ENCODE data around the gene ABCB8.
A peak's percentile ranks its signal among the peaks of the same experiment; 100 is the strongest.

ABCB8 gene

DNA sequence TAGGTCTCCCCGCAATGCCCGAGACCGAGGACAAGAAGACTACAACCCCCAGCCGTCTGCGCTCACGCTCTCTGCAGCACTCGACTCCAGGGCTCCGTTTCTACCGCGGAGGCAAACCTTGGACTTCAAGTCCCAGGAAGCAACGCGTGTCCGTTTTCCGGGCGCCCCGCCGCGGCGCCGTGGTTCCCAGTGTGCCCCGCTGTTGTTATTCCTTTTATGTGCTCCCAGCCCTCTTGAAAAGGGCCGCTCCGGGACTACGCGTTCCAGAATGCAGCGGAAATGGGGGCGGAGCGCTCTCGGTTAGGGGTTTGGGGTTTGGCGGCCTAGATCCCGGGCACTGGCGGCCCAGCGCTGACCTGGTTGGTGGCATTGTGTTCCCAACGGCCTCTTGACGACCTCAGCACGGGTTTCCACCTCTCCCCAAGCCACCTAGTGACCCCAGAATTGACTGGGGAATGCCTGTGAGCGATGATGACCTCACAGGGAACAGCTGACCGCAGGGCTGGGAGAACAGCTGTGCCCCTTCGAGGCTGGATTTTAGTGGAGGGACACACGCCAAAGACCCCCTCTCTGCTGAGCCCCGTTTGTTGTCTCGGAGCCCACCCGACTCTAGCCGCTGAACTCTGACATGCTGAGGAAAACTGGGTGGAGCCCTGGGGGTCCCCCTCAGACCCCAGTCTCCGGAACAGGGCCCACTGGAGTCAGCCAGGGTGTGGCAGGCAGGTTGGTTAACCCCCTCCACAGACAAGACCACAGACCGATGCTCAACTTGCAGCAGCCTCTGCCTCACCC, 29.9 kb downstream of the ABCB8 start:
- peak; percentile 97 for DNase-seq (ENCODE audit: low read depth, low spot score)

DNA sequence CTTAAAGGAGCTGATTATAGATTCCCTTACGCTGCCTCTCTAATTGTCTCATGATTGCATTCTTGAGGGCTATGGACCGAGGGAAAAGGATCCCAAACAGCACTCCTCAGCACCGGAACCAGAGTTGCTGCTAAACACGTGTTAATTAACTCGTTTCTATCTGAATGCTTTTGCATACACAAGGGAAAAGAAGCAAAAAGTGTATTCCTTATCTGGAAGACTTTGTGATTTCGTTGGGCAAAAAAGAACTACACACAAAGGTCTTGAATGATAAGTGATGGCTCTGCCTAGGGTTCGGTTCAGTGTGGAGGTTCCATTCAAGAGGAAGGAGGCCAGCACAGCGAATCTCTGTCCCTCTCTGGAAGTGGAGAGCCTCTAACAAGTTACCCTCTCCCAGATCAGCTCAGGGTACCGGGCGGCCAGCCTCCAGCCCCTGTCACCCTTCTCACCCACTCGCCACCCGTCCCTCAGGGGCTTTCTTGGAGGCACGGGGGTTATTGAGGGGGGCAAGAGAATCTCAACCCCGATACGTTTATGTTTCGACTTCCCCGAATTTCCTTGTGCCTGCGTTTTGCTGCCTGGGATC, 30.6 kb downstream of the ABCB8 start:
- no peak for DNase-seq (ENCODE audit: low read depth, low spot score)

DNA sequence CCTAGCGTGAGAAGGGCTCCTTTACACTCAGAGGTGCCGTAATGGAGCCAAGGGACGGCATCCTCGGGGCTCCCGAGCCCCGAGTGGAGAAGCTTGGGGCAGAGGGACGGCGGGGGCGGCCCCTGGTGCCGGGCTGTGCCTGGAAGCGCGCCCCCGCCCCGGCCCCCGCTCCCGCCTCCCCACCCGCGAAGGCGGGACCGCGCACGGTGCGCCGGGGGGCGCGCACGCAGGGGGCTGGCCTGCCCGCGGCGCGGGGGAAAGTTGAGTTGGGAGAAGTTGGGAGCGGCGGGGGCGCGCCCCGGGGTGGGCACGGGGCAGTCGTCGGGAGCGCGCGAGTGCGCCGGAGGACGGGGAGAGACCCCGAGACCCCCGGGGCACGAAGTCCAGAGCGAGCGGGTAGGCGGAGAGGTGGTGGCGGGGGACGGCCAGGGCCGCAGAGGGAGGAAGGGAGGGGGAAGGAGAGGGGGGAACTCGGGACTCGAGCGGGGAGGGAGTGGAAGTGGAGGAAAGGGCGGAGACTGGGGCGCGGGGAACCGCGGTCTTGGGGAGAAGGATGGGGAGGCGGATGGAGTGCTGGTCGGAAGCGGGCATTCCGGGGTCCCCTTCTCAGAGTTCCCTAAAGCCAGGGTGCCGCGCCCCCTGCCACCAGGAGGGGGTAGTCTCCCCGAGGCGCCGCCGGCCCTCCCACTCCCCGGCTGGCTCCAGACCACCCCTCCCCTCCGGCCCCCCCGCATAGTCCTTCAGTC, 31.3 kb downstream of the ABCB8 start, which contains the start of gene SLC4A2:
Gene SLC4A2, plus strand, starts transcription at position 223 of the 746 bp plus-strand sequence. CDS start 2,399 bp downstream, outside the sequence.
- peak; percentile 44 for DNase-seq (ENCODE audit: low read depth, low spot score)

DNA sequence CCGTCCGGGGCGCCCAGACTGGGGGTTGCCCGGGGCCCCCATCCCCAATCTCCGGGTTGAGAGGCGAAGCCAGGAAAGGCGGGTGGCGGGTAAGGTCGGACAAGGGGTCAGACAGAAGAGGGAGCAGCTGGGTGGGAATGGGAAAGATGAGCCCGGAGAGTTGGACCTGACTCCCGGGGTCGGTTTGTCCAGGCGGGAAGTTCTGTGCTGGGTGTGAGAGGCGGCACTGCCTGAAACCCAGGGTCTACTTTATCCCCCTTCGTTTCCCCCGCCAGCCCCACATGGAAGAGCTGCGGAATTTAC, 31.8 kb downstream of the ABCB8 start:
- DNase-seq (ENCODE audit: low read depth, low spot score), result no peak

DNA sequence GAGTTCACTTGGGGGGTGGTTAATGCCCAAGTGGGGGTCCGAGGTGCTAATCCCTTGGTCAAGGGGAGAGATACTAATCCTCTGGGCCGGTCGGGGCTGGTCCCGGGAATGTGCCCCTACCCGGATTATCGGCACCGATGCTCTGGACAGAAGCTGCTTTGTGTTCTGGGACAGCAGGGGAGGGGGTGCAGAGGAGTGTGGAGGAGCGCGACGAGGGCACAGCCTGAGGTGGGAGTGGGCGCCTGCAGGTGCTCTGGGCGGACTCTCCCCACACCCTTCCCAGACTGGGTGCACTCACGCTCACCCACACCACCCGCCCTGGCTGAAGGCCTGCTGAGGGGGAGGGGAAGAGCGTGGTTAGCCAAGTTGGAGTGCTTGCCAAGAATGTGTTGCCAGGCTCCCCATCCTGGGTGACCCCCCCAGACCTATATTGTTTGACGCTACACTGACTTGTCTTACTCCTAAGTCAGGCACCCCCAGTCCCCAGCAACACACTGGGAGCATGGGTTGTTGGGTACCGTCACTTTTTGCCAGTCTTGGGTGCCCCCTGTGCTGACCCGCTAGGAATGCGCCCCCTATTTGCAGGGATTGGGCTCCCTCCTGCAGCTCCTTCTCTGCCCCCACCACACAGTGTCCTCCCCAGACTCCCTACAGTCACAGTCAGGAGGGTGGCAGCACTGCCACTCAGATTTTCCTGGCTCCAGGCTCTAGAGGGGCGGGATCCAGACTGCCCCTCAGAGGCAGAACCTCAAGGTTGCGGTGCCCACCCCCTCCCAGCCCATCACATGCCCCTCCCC, 32.4 kb downstream of the ABCB8 start:
- DNase-seq (ENCODE audit: low read depth, low spot score), result no peak

DNA sequence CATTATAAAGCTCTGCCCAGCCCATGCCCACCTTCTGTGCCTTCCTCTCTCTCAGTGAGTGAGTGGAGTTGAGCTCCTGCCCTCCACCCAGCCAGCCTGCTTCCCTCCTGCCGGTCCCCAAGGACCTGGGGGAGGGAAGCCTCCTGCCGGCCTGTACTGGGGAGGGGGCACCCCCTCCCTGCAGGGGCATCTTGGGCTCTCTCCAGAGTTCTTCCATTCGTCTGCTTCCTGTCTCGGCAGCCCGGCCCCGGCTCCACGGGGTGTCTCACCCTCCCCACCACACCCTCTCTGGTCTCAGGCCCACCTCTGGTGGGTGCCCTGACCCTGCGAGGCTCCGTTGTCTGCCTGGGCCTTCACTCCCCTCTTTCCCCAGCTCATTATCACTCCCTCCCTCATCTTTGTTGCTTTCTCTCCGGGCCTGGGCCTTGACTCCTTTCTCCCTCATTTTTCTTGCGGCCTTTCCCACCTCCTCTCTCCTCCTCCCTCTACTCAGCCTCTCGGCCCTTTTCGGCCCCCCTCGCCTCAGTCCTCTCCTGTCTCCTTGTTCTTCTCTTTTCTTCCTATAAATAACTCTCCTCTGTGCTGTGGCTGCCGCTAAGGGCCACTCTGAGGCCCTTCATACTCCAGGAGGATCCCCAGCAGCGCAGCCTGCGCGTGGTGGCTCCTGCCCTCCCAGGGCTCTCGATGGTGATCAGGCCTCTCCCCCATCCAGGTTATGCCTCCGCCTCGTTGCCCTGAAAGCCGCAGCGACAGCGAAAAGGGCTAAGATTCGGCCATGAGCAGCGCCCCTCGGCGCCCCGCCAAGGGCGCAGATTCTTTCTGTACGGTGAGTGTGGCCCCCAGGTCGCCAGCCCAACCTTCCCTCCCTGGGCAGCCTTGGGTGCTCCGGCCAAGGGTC, 33.2 kb downstream of the ABCB8 start:
- DNase-seq (ENCODE audit: low read depth, low spot score), result no peak

DNA sequence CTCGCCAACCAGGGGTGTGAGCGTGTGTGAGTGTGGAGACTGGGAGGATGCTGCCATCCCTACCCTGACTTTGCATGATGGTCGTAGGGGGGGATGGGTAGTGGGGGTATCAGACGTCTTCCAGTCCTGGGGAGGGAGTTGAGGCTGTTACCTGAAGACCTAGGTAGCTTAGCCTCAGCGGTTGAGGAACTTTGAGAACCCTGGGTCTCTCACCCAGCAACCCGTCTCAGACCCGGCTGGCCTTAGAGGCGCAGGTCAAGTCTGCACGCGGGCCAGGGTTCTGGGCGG, 33.8 kb downstream of the ABCB8 start:
- no peak for DNase-seq (ENCODE audit: low read depth, low spot score)

DNA sequence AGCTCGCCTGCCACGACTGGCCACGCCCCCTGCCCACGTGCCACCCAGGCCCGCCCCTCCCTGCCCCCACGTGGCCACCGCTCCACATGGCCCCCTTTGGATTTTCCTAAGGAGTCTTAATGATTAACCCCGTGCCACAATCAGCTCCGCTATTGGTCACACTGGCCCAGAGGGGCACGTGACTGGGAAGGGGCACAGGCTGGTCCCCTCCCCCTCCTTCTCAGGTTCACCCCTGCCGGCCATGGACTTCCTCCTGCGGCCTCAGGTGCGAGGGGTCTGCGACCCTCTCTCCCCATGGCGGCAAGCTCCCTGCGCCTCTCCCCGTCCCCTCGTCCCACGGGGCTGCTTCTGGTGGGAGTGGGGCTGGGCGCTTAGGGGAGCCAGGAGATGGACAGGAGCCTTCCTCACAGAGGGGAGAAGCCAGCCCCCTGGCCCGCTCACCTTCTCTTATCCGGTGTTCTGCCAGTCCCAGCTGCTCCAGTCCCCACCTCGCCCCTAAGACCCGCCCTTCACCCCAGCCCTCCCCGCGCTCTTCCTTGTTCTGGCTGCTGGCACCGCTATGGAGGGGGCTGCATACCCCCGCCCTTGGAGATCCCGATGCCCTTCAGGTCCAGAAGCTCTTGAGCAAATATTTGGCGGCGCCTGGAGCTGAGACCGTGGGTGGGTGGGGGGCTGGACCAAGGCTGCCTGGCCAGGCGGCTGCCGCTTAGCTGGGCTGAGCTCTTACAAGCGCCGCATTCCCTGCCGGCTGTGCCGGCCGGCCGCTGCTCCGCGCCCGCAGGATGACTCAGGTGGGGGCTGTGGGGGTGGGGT, 34.4 kb downstream of the ABCB8 start:
- no peak for DNase-seq (ENCODE audit: low read depth, low spot score)

DNA sequence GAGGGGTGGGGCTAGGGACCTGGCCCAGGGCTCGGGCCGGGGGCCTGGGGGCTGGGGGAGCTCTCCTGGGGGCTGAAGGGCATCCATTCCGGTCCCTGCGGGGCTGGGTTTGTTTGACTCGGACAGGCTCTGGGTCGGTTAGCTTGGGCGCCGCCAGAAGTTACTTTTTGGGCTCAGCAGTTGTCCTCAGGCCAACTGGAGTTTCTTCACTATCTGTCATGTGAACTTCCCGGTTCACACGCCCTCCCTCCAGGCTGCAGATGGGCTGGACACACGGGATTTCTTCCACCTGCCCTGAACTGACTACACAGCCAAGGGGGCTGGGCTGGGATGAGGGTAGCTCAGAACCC, 34.9 kb downstream of the ABCB8 start:
- DNase-seq (ENCODE audit: low read depth, low spot score), result no peak

DNA sequence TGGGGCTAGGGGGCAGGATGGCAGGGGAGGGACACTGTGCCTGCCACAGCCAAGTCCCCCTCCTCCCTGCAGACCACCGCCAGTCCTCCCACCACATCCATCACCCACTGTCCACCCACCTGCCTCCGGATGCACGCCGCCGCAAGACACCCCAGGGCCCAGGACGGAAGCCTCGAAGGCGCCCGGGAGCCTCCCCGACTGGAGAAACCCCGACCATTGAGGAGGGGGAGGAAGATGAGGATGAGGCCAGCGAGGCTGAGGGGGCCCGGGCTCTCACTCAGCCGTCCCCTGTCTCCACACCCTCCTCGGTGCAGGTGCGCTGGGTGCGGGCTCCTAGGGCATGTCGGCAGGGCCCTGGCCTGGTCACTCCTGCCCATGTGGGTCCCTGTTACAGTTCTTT, 36.2 kb downstream of the ABCB8 start:
- DNase-seq (ENCODE audit: low read depth, low spot score), result no peak

DNA sequence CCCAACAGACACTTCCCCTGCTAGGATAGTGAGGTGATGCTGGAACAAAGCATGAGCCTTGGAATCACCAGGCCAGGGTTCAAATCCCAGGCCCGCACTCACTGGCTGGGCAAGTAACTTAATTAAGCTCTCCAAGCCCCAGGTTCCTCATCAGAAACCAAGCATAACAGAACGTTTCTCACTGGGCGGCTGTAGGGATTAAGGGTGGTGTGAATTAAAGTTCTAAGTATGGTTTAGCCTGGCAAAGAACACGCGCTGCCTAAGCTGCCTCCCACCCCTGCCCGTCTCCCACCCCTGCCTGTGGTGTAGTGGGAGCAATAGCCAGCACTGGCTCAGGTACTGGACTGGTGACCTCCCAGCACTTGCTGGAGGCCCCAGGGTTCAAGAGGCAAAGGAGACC, 36.7 kb downstream of the ABCB8 start:
- no peak for DNase-seq (ENCODE audit: low read depth, low spot score)

DNA sequence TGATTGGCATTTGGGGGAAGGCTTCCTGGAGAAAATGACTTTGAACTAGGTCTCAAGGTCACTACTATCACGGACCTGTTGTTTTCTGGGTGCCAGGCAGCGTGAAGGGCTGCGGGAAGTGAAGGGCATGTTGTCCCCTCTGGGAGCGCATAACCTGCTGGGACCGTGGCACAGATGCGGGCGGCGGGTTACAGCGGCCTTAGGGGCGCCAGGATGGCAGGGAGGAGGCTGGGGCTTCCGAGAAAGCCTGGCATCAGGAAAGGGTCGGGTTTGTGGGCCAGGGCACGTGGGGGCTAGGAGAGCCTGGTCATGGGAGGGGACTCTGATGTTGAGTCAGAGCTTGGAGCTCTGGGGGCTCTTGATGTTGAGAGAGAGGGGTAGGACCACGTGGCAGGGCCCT, 37.3 kb downstream of the ABCB8 start:
- no peak for DNase-seq (ENCODE audit: low read depth, low spot score)

DNA sequence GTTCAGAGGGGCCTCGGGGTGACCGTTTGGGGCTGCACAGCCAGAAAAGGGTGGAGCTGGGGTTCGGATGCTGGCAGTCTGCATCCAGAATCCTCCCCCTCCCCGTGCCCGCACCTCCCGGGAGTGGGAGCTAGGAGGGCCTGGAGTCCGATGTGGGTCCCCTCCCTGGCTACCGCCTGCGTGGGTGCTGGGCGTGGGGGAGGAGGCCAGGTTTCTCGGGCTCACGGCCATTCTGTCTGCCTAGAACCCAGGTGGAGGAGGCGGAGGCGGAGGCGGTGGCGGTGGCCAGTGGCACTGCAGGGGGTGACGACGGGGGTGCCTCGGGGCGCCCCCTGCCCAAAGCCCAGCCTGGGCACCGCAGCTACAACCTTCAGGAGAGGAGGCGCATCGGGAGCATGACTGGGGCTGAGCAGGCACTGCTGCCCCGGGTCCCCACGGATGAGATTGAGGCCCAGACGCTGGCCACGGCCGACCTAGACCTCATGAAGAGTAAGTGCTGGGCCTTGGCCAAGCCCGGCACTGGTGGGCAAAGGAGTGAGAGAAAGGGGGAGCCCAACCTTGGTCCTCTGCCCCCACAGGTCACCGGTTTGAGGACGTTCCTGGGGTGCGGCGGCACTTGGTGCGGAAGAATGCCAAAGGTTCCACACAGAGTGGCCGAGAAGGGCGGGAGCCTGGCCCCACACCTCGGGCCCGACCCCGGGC, 38.2 kb downstream of the ABCB8 start:
- no peak for DNase-seq (ENCODE audit: low read depth, low spot score)

DNA sequence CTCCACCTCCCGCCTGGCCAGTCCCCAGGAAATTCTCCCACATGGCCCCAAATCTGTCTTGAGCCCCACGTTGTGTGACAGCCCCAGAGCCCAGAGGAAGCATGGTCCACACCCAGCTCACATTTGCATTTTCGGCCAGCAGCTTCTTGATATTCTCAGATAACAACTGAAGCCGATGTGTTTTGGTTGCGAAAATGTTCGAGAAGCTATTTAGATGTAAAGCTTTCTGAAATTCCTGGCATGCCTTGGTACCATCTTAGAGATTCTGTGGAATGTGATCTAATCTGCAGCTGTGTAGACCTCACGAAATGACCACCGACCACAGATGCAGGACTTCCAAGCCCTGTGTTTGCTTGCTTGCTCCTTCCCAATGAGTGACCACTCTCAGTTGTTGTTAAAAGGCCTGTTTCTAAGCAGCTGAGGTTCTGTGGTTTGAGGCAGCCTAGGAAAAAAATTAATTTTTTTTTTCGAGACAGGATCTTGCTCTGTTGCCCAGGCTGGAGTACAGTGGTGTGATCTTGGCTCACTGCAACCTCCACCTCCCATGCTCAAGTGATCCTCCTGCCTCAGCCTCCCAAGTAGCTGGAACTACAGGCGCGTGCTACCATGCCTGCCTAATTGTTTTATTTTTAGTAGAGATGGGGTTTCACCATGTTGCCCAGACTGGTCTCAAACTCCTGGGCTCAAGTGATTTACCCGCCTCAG, 40.0 kb downstream of the ABCB8 start:
- DNase-seq (ENCODE audit: low read depth, low spot score), result no peak

DNA sequence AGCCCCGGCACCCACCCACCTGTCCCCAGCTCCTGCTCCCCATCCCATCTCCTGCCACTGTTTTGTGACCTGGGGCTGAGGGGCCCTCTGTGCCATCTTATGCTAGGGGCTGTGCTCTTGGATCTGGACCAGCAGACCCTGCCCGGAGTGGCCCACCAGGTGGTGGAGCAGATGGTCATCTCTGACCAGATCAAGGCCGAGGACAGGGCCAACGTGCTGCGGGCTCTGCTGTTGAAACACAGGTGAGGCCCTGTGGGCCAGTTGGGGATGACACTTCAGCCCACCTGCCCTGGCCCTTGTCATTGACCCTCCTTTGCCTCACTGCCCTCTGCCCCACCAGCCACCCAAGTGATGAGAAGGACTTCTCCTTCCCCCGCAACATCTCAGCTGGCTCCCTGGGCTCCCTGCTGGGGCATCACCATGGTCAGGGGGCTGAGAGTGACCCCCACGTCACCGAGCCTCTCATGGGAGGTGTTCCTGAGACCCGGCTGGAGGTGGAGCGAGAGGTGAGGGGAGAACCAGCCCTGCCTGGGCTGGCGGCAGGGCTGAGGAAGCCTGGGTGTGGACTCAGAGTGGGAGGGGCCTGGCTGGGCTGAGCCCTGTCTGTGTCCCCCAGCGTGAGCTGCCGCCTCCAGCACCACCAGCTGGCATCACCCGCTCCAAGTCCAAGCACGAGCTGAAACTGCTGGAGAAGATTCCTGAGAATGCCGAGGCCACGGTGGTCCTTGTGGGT, 41.8 kb downstream of the ABCB8 start:
- DNase-seq (ENCODE audit: low read depth, low spot score), result no peak

DNA sequence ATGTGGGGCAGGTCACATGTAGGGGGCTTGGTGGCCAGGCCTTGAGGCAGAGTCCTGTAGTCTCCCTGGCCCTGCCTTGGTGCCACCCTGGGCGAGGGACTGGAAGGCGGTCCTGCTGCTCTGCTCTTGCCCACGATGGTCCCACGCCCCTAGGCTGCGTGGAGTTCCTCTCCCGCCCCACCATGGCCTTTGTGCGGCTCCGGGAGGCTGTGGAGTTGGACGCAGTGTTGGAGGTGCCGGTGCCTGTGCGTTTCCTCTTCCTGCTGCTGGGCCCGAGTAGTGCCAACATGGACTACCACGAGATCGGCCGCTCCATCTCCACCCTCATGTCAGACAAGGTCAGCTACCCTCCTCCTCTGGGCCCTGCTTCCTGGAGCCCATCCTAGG, 42.3 kb downstream of the ABCB8 start:
- DNase-seq (ENCODE audit: low read depth, low spot score), result no peak

DNA sequence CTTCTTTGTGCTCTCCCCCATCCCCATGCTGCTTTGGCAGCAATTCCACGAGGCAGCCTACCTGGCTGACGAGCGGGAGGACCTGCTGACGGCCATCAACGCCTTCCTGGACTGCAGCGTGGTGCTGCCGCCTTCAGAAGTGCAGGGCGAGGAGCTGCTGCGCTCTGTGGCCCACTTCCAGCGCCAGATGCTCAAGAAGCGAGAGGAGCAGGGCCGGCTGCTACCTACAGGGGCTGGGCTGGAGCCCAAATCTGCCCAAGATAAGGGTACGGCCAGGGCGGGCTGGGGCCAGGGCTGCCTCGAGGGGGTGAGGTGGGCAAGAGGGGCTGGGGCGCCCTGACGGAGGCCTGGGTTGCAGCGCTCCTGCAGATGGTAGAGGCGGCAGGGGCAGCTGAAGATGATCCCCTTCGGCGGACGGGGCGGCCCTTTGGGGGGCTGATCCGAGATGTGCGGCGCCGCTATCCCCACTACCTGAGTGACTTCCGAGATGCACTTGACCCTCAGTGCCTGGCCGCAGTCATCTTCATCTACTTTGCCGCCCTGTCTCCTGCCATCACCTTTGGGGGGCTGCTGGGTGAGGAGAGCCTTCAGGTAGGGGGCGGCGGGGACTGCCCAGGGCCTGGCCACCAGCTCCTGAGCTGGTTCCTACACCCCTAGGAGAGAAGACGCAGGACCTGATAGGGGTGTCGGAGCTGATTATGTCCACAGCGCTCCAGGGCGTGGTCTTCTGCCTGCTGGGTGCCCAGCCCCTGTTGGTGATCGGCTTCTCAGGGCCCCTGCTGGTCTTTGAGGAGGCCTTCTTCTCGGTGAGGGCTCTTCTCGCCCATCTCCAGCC, 43.0 kb downstream of the ABCB8 start:
- DNase-seq (ENCODE audit: low read depth, low spot score), result no peak

DNA sequence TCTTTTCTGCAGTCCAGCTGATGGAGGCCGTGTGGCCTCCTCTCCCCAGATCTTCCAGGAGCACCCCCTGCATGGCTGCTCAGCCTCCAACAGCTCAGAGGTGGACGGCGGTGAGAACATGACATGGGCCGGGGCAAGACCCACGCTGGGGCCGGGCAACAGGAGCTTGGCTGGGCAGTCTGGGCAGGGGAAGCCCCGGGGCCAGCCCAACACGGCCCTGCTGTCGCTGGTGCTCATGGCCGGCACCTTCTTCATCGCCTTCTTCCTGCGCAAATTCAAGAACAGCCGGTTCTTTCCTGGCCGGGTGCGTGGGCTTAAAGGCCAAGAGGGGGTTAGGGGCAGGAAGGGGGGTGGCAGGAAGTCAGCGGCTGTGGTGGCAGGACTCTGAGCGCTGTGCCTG, 45.7 kb downstream of the ABCB8 start:
- no peak for DNase-seq (ENCODE audit: low read depth, low spot score)

Measured in activated CD4-positive, CD25-positive, alpha-beta regulatory T cell treated with anti-CD3 and anti-CD28 coated beads, Interleukin-2, amount 50 U/mL, for 16 hours (primary cell).